Measurements from ENCODE around the gene OSBPL3. TPM values are rescaled to one million over a fixed set of nuclear protein-coding genes. Genes with fewer than 3 reads are reported as not detected.

OSBPL3 gene
- total and polyA plus RNA-seq, 4 donors, result 0.28 to 3.0 (median 1.1) TPM

DNA sequence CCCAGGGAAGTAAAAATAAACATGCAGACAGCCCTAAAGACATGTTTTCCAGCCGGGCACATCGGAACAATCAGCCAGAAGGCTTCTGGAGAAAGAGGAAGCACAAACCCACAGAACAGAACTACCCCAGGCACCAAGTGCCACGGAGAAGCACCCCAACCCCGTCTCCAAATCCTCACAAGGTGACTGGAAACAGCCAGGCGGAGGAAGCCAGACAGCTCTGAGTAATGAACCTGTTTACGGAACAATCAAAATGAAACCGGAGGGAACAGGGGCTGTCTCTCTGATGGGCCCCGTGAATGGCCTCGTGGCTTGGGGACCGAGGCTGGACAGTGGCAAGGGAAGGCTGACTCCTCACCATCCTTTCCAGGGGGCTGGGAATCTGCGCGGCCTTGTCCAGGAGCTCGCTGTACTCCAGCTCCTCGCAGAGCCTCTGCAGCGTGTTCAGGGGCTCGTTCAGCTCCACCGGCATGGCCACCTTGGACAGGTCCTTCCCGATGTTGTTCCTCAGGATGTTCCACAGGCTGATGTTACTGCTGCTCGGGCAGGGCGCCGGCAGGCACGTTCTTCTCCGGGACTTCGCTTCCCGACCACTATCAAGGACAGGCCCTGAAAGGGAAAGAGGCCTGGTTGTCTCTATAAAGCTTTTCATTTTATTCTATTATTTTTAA is 145.7 kb downstream of the OSBPL3 start:
- TF ChIP-seq SP1 (IDR thresholded peaks at IDR 0.05) (no peak), NR2F2 (IDR thresholded peaks at IDR 0.05) (no peak), FOXA2 (IDR thresholded peaks at IDR 0.05) (no peak), TAF1 (conservative IDR thresholded peaks at IDR 0.05) (no peak), HNF4A (conservative IDR thresholded peaks at IDR 0.05) (no peak), RXRA (IDR thresholded peaks at IDR 0.05) (no peak), HNF4G (IDR thresholded peaks at IDR 0.05) (no peak)
- TF ChIP-seq, protein P1, sequence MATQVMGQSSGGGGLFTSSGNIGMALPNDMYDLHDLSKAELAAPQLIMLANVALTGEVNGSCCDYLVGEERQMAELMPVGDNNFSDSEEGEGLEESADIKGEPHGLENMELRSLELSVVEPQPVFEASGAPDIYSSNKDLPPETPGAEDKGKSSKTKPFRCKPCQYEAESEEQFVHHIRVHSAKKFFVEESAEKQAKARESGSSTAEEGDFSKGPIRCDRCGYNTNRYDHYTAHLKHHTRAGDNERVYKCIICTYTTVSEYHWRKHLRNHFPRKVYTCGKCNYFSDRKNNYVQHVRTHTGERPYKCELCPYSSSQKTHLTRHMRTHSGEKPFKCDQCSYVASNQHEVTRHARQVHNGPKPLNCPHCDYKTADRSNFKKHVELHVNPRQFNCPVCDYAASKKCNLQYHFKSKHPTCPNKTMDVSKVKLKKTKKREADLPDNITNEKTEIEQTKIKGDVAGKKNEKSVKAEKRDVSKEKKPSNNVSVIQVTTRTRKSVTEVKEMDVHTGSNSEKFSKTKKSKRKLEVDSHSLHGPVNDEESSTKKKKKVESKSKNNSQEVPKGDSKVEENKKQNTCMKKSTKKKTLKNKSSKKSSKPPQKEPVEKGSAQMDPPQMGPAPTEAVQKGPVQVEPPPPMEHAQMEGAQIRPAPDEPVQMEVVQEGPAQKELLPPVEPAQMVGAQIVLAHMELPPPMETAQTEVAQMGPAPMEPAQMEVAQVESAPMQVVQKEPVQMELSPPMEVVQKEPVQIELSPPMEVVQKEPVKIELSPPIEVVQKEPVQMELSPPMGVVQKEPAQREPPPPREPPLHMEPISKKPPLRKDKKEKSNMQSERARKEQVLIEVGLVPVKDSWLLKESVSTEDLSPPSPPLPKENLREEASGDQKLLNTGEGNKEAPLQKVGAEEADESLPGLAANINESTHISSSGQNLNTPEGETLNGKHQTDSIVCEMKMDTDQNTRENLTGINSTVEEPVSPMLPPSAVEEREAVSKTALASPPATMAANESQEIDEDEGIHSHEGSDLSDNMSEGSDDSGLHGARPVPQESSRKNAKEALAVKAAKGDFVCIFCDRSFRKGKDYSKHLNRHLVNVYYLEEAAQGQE (IDR thresholded peaks at IDR 0.05), result no peak
- TF ChIP-seq, protein P2, sequence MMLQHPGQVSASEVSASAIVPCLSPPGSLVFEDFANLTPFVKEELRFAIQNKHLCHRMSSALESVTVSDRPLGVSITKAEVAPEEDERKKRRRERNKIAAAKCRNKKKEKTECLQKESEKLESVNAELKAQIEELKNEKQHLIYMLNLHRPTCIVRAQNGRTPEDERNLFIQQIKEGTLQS (IDR thresholded peaks at IDR 0.05), result no peak
- TF ChIP-seq, protein P3, sequence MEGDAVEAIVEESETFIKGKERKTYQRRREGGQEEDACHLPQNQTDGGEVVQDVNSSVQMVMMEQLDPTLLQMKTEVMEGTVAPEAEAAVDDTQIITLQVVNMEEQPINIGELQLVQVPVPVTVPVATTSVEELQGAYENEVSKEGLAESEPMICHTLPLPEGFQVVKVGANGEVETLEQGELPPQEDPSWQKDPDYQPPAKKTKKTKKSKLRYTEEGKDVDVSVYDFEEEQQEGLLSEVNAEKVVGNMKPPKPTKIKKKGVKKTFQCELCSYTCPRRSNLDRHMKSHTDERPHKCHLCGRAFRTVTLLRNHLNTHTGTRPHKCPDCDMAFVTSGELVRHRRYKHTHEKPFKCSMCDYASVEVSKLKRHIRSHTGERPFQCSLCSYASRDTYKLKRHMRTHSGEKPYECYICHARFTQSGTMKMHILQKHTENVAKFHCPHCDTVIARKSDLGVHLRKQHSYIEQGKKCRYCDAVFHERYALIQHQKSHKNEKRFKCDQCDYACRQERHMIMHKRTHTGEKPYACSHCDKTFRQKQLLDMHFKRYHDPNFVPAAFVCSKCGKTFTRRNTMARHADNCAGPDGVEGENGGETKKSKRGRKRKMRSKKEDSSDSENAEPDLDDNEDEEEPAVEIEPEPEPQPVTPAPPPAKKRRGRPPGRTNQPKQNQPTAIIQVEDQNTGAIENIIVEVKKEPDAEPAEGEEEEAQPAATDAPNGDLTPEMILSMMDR (IDR thresholded peaks at IDR 0.05; ENCODE audit: low read depth, low read length, missing input control), result no peak
- no peaks in the 10 kb centered on the region for H3K27me3 ChIP-seq (ENCODE audit: control insufficient read depth in 4 of 4, insufficient read depth in 4 of 4, low read length in 3 of 4)
- no peaks in the 10 kb centered on the region for H3K4me1 ChIP-seq (ENCODE audit: control insufficient read depth in 4 of 4, insufficient read depth in 4 of 4, low read length in 3 of 4)
- H3K9ac ChIP-seq (ENCODE audit: low read depth in 1 of 2, low read length in 2 of 2), result no peak overlapping the region
- H3K9me3 ChIP-seq (ENCODE audit: control insufficient read depth in 4 of 4, low read length in 3 of 4), result no peaks in the 10 kb centered on the region
- 88% methylated on average over 25 of the region's 25 CpGs for WGBS
- no peaks in the 10 kb centered on the region for H3K36me3 ChIP-seq (ENCODE audit: control insufficient read depth in 4 of 4, insufficient read depth in 3 of 4, low read depth in 1 of 4, low read length in 3 of 4)
- DNase-seq (ENCODE audit: low spot score), result no peak
- H3K4me3 ChIP-seq (ENCODE audit: low read depth in 1 of 3, low read length in 3 of 3), result no peak overlapping the region
- H3K27ac ChIP-seq (ENCODE audit: low read depth in 1 of 2, low read length in 2 of 2), result peak overlapping the region in 1 of 2 donors; percentile 43

DNA sequence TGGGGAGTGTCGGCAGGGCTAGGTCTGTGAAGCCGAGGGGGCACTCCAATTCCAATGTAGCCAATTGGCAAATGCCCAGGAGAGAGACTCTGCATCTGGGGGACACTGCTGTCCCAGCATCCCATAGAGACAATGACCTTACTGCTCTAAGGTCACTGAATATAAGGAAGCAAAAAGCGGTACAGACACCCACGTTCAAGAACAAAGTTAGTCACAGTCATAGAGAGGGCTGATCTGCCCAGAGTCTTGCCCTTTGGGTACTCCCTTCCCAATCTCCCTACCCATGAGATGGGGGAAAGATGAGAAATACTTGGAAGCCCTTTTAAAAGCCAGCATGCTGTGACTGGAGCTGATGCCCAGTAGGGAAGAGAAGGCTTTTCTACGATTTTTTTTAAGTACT is 146.4 kb downstream of the OSBPL3 start:
- no peak overlapping the region for H3K9ac ChIP-seq (ENCODE audit: low read depth in 1 of 2, low read length in 2 of 2)
- no peaks in the 10 kb centered on the region for H3K4me1 ChIP-seq (ENCODE audit: control insufficient read depth in 4 of 4, insufficient read depth in 4 of 4, low read length in 3 of 4)
- DNase-seq (ENCODE audit: low spot score), result no peak
- no peaks in the 10 kb centered on the region for H3K9me3 ChIP-seq (ENCODE audit: control insufficient read depth in 4 of 4, low read length in 3 of 4)
- no peaks in the 10 kb centered on the region for H3K36me3 ChIP-seq (ENCODE audit: control insufficient read depth in 4 of 4, insufficient read depth in 3 of 4, low read depth in 1 of 4, low read length in 3 of 4)
- no peak overlapping the region for H3K27ac ChIP-seq (ENCODE audit: low read depth in 1 of 2, low read length in 2 of 2)
- no peaks in the 10 kb centered on the region for H3K27me3 ChIP-seq (ENCODE audit: control insufficient read depth in 4 of 4, insufficient read depth in 4 of 4, low read length in 3 of 4)
- WGBS, result 80% methylated on average over 5 of the region's 5 CpGs
- no peak overlapping the region for H3K4me3 ChIP-seq (ENCODE audit: low read depth in 1 of 3, low read length in 3 of 3)
- TF ChIP-seq, protein P1 (IDR thresholded peaks at IDR 0.05), result no peak
- TF ChIP-seq, protein P3 (IDR thresholded peaks at IDR 0.05; ENCODE audit: low read depth, low read length, missing input control), result no peak
- TF ChIP-seq, protein P4, sequence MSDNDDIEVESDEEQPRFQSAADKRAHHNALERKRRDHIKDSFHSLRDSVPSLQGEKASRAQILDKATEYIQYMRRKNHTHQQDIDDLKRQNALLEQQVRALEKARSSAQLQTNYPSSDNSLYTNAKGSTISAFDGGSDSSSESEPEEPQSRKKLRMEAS (IDR thresholded peaks at IDR 0.05), result no peak
- TF ChIP-seq EGR1 (IDR thresholded peaks at IDR 0.05; ENCODE audit: low read depth in 2 of 2), result no peak
- no peak for TF ChIP-seq GABPA (IDR thresholded peaks at IDR 0.05 in 1 of 2, conservative IDR thresholded peaks at IDR 0.05 in 1 of 2)
- TF ChIP-seq RAD21 (IDR thresholded peaks at IDR 0.05), result no peak
- TF ChIP-seq HNF4A (conservative IDR thresholded peaks at IDR 0.05), result no peak
- no peak for TF ChIP-seq HNF4G (IDR thresholded peaks at IDR 0.05)
- TF ChIP-seq, protein P5, sequence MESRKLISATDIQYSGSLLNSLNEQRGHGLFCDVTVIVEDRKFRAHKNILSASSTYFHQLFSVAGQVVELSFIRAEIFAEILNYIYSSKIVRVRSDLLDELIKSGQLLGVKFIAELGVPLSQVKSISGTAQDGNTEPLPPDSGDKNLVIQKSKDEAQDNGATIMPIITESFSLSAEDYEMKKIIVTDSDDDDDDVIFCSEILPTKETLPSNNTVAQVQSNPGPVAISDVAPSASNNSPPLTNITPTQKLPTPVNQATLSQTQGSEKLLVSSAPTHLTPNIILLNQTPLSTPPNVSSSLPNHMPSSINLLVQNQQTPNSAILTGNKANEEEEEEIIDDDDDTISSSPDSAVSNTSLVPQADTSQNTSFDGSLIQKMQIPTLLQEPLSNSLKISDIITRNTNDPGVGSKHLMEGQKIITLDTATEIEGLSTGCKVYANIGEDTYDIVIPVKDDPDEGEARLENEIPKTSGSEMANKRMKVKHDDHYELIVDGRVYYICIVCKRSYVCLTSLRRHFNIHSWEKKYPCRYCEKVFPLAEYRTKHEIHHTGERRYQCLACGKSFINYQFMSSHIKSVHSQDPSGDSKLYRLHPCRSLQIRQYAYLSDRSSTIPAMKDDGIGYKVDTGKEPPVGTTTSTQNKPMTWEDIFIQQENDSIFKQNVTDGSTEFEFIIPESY (IDR thresholded peaks at IDR 0.05), result no peak
- TF ChIP-seq FOXA2 (IDR thresholded peaks at IDR 0.05), result no peak
- no peak for TF ChIP-seq SP1 (IDR thresholded peaks at IDR 0.05)
- TF ChIP-seq YY1 (IDR thresholded peaks at IDR 0.05), result no peak
- TF ChIP-seq, protein P2 (IDR thresholded peaks at IDR 0.05), result no peak
- TF ChIP-seq TAF1 (conservative IDR thresholded peaks at IDR 0.05), result no peak
- no peak for TF ChIP-seq RXRA (IDR thresholded peaks at IDR 0.05)

All from liver (tissue), 9 donors.